Stimulated activated CD4-positive, alpha-beta T cell treated with anti-CD3 and anti-CD28 coated beads, Interleukin-1b, Interleukin-23, amount 100 ng/mL, for 48 hours (primary cell): ENCODE results near the gene MARS1.
"Not testable (repeated sequence)": the region's sequence is repeated elsewhere in the genome, so short reads cannot be mapped to it uniquely, and the experiment has no call there.

Experiments used
- DNase-seq: peaks from one replicate; pipeline ENCODE4 v3.0.0-alpha.2; 2020

The MARS1 gene

GRCh38 chr12:57497223-57498131 is 9.6 kb downstream of the MARS1 start:
- no peak for DNase-seq

- DNase-seq, result no peak
These were observed 10.2 kb downstream of the MARS1 start for GRCh38 chr12:57498132-57498502.

GRCh38 chr12:57498571-57498970 is 10.7 kb downstream of the MARS1 start:
- DNase-seq, result no peak

- DNase-seq, result no peak
These were observed 12.3 kb downstream of the MARS1 start for GRCh38 chr12:57500213-57500612.

GRCh38 chr12:57502311-57502969 is 14.6 kb downstream of the MARS1 start:
- DNase-seq, result not testable (repeated sequence)

- not testable (repeated sequence) for DNase-seq
These were observed 18.7 kb downstream of the MARS1 start for GRCh38 chr12:57506541-57506940.

- not testable (repeated sequence) for DNase-seq
These were observed 19.9 kb downstream of the MARS1 start for GRCh38 chr12:57507796-57508195.

GRCh38 chr12:57511161-57511560 is 23.3 kb downstream of the MARS1 start:
- DNase-seq, result no peak

GRCh38 chr12:57511588-57512325 is 23.9 kb downstream of the MARS1 start:
- no peak for DNase-seq

- DNase-seq, result no peak
These were observed 24.8 kb downstream of the MARS1 start for GRCh38 chr12:57512665-57513064.

GRCh38 chr12:57513266-57513665 is 25.4 kb downstream of the MARS1 start:
- DNase-seq, result no peak

- DNase-seq, result not testable (repeated sequence)
These were observed 25.8 kb downstream of the MARS1 start for GRCh38 chr12:57513677-57514076.

GRCh38 chr12:57514246-57514645 is 26.4 kb downstream of the MARS1 start:
- not testable (repeated sequence) for DNase-seq

GRCh38 chr12:57514720-57515407 is 27.0 kb downstream of the MARS1 start:
- DNase-seq, result no peak

GRCh38 chr12:57515408-57515933 is 27.6 kb downstream of the MARS1 start:
- DNase-seq, result no peak

GRCh38 chr12:57515934-57516541 is 28.2 kb downstream of the MARS1 start:
- no peak for DNase-seq

- DNase-seq, result no peak
These were observed 28.8 kb downstream of the MARS1 start for GRCh38 chr12:57516617-57517153.

- DNase-seq, result no peak
These were observed 29.3 kb downstream of the MARS1 start for GRCh38 chr12:57517187-57517586.

- not testable (repeated sequence) for DNase-seq
These were observed 29.9 kb downstream of the MARS1 start for GRCh38 chr12:57517718-57518117.

- no peak for DNase-seq
These were observed 30.5 kb downstream of the MARS1 start for GRCh38 chr12:57518176-57518919.
